GM11168 (cell line): ENCODE measurements around the gene WNT3A.

Source experiments
- in situ Hi-C: fragments of 300-500 bp; cut with MboI; formaldehyde crosslinking; loops from one replicate; pipeline ENCODE4 v1.12.0; 2022; ENCODE audit warnings: low sequenced_read_pairs; ENCODE audit not compliant: unreplicated experiment

WNT3A gene

GRCh38 chr1:228046421-228047182, 39.8 kb downstream of the WNT3A start:
- in situ Hi-C loops, result no loop called here

GRCh38 chr1:228047183-228047466, 40.3 kb downstream of the WNT3A start:
- in situ Hi-C loops, result no loop called here

- in situ Hi-C loops, result no loop called here
Observed at GRCh38 chr1:228048120-228048519, 41.3 kb downstream of the WNT3A start.

- in situ Hi-C loops, result no loop called here
Observed at GRCh38 chr1:228048659-228049298, 42.0 kb downstream of the WNT3A start.

DNA sequence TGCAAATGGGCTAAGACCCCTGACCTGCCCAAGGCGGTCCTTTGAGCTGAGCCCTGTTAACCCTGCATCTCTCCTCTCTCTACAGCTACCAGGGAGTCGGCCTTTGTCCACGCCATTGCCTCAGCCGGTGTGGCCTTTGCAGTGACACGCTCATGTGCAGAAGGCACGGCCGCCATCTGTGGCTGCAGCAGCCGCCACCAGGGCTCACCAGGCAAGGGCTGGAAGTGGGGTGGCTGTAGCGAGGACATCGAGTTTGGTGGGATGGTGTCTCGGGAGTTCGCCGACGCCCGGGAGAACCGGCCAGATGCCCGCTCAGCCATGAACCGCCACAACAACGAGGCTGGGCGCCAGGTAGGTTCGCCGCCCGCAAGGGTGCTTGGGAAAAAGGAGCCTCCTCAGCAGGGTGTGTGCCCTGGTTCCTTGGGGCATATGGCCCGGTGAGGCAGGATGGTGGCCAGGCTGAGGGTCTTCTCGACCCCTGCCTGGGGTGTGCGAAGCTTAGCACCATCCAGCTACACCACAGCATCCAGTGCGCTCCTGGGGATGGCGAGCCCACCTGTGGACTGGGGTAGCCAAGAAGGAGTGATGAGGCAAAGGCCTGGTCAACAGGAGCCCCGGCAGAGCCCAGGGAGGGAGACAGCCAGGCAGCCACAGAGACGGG, 43.9 kb downstream of the WNT3A start:
- in situ Hi-C loops, result no loop called here

DNA sequence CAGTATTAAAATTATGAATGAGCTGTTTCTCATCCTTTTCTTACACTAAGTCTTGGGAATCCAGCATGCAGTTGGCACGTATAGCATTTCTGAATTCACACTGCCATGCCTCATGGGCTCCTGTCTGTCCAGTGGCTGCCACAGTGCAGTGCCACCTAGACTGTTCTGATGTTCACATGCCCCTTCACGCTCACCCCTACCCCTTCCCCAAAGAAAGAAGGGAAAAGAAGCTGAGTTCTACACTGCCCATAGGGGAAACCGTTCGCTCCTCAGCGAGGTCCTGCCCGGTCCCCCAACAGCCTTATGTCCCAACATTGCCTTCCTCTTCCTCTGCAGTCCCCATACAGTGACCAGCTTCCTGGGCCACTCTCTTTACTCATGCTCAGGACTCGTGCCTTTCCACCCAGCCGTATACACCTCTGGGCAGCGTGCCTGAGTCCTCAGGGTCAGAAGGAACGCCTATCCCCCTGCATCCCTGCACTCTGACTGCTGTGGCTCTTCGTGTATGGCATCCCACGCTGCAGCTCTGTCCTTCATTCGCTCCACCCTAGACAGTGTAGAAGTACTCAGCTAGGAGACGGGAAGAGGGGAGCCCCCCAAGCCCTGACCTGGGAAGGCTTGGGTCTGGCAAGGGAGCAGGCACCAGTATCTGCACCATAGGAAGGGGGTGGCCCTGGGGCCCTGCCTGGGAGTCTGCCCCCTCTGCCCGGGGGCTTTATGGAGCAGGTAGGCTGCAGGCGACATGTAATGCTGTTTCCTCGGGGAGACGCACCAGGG, 51.6 kb downstream of the WNT3A start:
- in situ Hi-C loops, result no loop called here

DNA sequence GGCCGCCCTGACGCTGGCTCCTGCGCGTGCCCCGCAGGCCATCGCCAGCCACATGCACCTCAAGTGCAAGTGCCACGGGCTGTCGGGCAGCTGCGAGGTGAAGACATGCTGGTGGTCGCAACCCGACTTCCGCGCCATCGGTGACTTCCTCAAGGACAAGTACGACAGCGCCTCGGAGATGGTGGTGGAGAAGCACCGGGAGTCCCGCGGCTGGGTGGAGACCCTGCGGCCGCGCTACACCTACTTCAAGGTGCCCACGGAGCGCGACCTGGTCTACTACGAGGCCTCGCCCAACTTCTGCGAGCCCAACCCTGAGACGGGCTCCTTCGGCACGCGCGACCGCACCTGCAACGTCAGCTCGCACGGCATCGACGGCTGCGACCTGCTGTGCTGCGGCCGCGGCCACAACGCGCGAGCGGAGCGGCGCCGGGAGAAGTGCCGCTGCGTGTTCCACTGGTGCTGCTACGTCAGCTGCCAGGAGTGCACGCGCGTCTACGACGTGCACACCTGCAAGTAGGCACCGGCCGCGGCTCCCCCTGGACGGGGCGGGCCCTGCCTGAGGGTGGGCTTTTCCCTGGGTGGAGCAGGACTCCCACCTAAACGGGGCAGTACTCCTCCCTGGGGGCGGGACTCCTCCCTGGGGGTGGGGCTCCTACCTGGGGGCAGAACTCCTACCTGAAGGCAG, 52.3 kb downstream of the WNT3A start:
- in situ Hi-C loops, result no loop called here

DNA sequence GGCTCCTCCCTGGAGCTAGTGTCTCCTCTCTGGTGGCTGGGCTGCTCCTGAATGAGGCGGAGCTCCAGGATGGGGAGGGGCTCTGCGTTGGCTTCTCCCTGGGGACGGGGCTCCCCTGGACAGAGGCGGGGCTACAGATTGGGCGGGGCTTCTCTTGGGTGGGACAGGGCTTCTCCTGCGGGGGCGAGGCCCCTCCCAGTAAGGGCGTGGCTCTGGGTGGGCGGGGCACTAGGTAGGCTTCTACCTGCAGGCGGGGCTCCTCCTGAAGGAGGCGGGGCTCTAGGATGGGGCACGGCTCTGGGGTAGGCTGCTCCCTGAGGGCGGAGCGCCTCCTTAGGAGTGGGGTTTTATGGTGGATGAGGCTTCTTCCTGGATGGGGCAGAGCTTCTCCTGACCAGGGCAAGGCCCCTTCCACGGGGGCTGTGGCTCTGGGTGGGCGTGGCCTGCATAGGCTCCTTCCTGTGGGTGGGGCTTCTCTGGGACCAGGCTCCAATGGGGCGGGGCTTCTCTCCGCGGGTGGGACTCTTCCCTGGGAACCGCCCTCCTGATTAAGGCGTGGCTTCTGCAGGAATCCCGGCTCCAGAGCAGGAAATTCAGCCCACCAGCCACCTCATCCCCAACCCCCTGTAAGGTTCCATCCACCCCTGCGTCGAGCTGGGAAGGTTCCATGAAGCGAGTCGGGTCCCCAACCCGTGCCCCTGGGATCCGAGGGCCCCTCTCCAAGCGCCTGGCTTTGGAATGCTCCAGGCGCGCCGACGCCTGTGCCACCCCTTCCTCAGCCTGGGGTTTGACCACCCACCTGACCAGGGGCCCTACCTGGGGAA, 53.0 kb downstream of the WNT3A start:
- in situ Hi-C loops, result no loop called here

DNA sequence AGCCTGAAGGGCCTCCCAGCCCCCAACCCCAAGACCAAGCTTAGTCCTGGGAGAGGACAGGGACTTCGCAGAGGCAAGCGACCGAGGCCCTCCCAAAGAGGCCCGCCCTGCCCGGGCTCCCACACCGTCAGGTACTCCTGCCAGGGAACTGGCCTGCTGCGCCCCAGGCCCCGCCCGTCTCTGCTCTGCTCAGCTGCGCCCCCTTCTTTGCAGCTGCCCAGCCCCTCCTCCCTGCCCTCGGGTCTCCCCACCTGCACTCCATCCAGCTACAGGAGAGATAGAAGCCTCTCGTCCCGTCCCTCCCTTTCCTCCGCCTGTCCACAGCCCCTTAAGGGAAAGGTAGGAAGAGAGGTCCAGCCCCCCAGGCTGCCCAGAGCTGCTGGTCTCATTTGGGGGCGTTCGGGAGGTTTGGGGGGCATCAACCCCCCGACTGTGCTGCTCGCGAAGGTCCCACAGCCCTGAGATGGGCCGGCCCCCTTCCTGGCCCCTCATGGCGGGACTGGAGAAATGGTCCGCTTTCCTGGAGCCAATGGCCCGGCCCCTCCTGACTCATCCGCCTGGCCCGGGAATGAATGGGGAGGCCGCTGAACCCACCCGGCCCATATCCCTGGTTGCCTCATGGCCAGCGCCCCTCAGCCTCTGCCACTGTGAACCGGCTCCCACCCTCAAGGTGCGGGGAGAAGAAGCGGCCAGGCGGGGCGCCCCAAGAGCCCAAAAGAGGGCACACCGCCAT, 53.8 kb downstream of the WNT3A start:
- in situ Hi-C loops, result no loop called here

- in situ Hi-C loops, result no loop called here
Observed at GRCh38 chr1:228061411-228062084, 54.8 kb downstream of the WNT3A start.

DNA sequence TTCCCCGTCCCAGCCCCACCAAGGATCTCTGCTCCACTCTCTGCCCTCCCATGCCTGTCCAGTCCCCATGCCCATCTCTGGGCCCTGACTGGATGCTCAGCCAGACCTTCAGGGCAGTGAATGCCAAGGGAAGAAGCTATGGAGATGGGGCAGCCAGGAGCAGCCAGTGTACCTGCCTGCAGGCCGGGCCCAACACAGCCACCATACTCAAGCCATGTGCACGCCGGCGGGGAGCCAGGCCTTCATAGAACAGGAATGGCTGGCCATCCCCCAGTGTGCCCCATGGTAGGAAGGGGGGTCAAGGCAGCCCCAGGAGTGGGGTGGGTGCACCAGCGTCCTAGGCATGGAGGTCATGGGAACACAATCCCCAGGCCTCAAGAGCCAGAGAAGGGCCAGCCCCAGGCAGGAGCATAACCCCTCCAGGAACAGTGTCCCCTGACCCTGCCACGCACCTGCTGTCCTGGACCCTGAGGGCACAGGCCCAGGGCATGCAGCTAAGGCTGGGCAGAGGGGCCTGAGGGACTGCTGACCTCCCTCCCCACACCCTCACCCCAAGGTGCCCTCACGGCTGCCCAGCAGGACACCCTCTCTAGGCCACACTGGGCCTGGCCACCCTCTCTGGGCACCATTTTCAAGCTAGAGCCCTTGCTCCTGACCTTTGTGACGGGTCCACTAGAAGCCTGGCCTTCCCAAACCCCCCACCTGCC, 55.4 kb downstream of the WNT3A start:
- in situ Hi-C loops, result no loop called here

DNA sequence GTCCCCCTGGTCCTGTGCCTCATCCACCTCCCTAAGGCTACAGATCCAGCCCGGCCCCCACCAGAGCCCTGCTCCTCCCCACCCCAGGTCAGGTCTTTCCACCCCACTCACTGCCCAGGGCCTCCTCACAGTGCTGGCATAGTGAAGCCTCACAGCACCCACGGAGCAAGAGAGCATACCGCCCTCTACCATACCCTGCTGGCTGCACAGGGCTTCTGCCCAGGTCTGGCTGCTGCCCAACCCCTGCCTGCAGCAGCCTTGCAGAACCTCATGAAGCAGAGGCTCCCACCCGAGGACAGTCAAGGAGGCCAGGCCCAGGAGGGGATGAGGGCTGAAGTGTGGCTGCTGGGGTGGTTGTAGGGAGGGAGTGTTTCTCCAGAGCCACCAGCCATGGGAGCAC, 56.0 kb downstream of the WNT3A start:
- in situ Hi-C loops, result no loop called here

DNA sequence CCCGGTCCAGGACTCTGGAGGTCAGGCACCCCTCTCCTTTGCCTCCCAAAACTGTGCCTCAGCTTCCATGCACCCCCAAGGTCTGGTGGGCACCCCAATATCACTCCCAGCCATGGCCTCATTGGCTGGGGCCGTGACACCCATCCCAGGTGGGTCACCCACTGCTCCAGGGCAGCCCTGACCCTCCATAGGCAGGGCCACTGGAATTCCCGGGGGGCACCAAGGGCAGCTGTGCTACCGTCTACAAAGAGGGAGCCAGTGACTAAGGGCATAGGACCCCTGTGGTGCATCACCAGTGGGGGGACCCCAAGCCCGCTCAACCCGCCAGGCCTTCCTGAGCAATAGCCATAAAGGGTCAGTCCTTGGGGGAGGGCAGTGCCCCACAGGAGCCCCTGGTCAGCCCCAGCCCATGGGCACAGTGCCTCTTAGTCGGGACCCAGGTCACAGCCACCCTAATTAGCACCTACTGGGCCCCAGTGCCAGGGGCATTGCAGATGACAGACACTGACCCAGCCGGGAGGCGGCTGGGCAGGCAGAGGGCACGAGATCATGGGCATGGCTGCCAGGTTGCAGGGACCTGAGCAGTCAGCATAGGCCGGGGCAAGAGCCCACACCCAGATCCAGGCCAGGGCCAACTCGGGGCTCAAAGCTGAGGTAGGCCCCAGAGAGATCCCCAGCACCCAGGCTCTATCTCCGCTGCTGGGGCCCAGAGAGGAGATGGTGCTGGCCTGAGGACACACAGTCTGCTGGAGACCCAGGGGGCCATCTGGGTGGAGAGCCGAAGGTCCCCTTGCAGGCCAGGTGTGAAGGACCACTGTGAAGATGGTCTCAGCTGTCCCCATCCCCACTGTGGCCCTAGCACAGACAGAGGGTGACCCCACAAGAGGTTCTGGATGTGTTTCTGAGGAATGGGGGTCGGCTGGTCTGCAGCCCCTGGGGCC, 56.7 kb downstream of the WNT3A start:
- in situ Hi-C loops, result no loop called here

DNA sequence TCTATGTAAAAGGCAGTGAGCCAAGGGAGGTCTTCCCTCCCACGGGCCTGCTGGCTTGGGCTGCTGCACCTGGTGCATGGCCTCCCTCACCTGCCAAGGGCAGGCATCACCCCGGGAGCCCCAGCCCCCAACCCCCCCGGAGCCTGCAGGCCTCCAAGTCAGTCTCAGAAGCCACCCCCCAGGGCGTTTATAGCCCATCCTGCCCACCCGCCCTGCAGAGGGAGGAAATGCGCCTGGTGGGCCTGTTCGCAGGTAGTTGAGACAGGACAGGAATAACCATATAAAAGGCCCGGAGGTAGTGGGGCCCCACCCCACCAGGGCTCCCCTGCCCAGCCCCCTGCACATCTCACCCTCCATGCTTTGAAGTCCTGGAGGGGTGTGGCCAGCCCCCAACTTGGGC, 57.5 kb downstream of the WNT3A start:
- in situ Hi-C loops, result no loop called here

DNA sequence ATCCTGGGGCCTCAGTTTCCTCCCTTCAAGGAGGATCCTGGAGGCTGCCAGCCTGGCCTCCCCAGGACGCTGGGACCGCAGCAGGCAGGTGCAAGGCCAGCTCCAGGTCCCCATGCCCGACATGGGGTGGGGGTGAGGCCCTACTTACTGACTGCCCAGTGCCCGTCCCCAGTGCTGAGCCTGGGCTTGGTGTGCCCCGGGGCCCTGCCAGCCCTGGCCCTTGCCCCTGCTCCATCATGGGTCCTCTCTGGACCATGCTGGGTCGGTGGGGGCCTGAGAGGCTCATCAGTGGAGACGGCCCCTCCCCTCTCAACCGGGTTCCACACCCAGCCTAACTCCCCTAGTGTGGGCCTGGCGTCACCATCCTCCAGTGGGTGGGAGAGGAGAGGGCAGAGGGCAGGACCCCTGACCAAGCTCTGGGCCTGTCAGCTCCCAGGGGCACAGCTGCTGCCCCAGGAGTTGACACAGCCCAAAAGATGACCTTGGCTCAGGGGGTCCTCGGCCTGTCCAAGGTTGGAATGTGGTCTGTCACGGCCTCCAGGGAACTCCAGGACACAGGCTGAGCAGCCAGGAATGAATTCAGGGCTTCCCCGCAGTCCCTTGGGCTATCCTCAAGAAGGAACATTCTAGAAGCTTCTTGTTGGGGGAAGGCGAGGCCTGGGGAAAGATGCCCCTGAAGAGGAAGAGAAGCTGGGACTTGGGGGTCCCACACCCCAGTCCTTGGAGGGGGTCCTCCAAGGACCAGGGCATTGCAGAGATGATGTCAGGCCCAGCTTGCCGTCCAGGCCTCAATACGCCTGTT, 58.1 kb downstream of the WNT3A start:
- in situ Hi-C loops, result no loop called here
